T-helper 1 cell treated with Interleukin-12 subunit alpha and Interleukin-12 subunit beta and Interleukin-4 antibody, amounts not matched to agents 30 μg/mL and 1 μg/mL, for 36 hours (primary cell): ENCODE results near the gene FAM219A.
A peak's percentile ranks its signal among the peaks of the same experiment; 100 is the strongest.
"Not testable (repeated sequence)": the region's sequence is repeated elsewhere in the genome, so short reads cannot be mapped to it uniquely, and the experiment has no call there.

ENCODE experiments used
- H3K27ac Mint-ChIP-seq: one replicate; pipeline ENCODE4 v1.8.0; 2021; ENCODE audit warnings: mild to moderate bottlenecking, mixed read lengths
- H3K27me3 Mint-ChIP-seq: one replicate; pipeline ENCODE4 v1.8.0; 2021; ENCODE audit warnings: low read depth, mixed read lengths
- H3K36me3 Mint-ChIP-seq: one replicate; pipeline ENCODE4 v1.8.0; 2021; ENCODE audit warnings: low read depth, mixed read lengths
- H3K4me1 Mint-ChIP-seq: one replicate; pipeline ENCODE4 v1.8.0; 2021; ENCODE audit warnings: low read depth, mixed read lengths
- H3K4me3 Mint-ChIP-seq: one replicate; pipeline ENCODE4 v1.8.0; 2021; ENCODE audit warnings: mild to moderate bottlenecking, moderate library complexity, mixed read lengths
- H3K9me3 Mint-ChIP-seq: one replicate; pipeline ENCODE4 v1.8.0; 2021; ENCODE audit warnings: mixed read lengths

The FAM219A gene

GRCh38 chr9:34375901-34376595 is 82.3 kb downstream of the FAM219A start:
- Mint-ChIP-seq H3K27ac (peak overlapping the region; percentile 68), H3K4me3 (peak overlapping the region; percentile 88), H3K4me1 (peaks cover 26% of the 10 kb centered on the region), H3K36me3 (peaks cover 2% of the 10 kb centered on the region), H3K9me3 (no peaks in the 10 kb centered on the region), H3K27me3 (peaks cover 2% of the 10 kb centered on the region)

GRCh38 chr9:34374905-34375552 is 83.3 kb downstream of the FAM219A start:
- H3K36me3 Mint-ChIP-seq: peaks cover 2% of the 10 kb centered on the region
- H3K9me3 Mint-ChIP-seq: no peaks in the 10 kb centered on the region
- H3K4me1 Mint-ChIP-seq: peaks cover 21% of the 10 kb centered on the region
- no peak overlapping the region for H3K27ac Mint-ChIP-seq
- H3K4me3 Mint-ChIP-seq: peak overlapping the region; percentile 12
- H3K27me3 Mint-ChIP-seq: no peaks in the 10 kb centered on the region

GRCh38 chr9:34374339-34374738 is 84.0 kb downstream of the FAM219A start:
- no peaks in the 10 kb centered on the region for H3K27me3 Mint-ChIP-seq
- no peaks in the 10 kb centered on the region for H3K9me3 Mint-ChIP-seq
- H3K27ac Mint-ChIP-seq: no peak overlapping the region
- H3K4me3 Mint-ChIP-seq: no peak overlapping the region
- peaks cover 15% of the 10 kb centered on the region for H3K4me1 Mint-ChIP-seq
- peaks cover 4% of the 10 kb centered on the region for H3K36me3 Mint-ChIP-seq

- peaks cover 12% of the 10 kb centered on the region for H3K4me1 Mint-ChIP-seq
- no peak overlapping the region for H3K27ac Mint-ChIP-seq
- no peaks in the 10 kb centered on the region for H3K27me3 Mint-ChIP-seq
- H3K4me3 Mint-ChIP-seq: no peak overlapping the region
- peaks cover 4% of the 10 kb centered on the region for H3K36me3 Mint-ChIP-seq
- no peaks in the 10 kb centered on the region for H3K9me3 Mint-ChIP-seq
Observed at GRCh38 chr9:34373749-34374148, 84.6 kb downstream of the FAM219A start.

- Mint-ChIP-seq H3K36me3 (peaks cover 9% of the 10 kb centered on the region), H3K9me3 (no peaks in the 10 kb centered on the region), H3K4me1 (peaks cover 12% of the 10 kb centered on the region), H3K4me3 (no peak overlapping the region), H3K27ac (no peak overlapping the region), H3K27me3 (no peaks in the 10 kb centered on the region)
Observed at GRCh38 chr9:34372467-34373011, 85.8 kb downstream of the FAM219A start.

GRCh38 chr9:34371886-34372466 is 86.4 kb downstream of the FAM219A start:
- no peak overlapping the region for H3K27ac Mint-ChIP-seq
- H3K9me3 Mint-ChIP-seq: no peaks in the 10 kb centered on the region
- peaks cover 9% of the 10 kb centered on the region for H3K4me1 Mint-ChIP-seq
- H3K36me3 Mint-ChIP-seq: peaks cover 9% of the 10 kb centered on the region
- H3K4me3 Mint-ChIP-seq: no peak overlapping the region
- H3K27me3 Mint-ChIP-seq: no peaks in the 10 kb centered on the region

- Mint-ChIP-seq H3K36me3 (peaks cover 9% of the 10 kb centered on the region), H3K27me3 (no peaks in the 10 kb centered on the region), H3K9me3 (no peaks in the 10 kb centered on the region), H3K4me3 (no peak overlapping the region), H3K4me1 (peaks cover 9% of the 10 kb centered on the region), H3K27ac (no peak overlapping the region)
Observed at GRCh38 chr9:34370970-34371880, 87.1 kb downstream of the FAM219A start.

GRCh38 chr9:34370335-34370969 is 87.9 kb downstream of the FAM219A start:
- Mint-ChIP-seq H3K4me3 (no peak overlapping the region), H3K36me3 (peaks cover 9% of the 10 kb centered on the region), H3K9me3 (no peaks in the 10 kb centered on the region), H3K27me3 (no peaks in the 10 kb centered on the region), H3K4me1 (peaks cover 2% of the 10 kb centered on the region), H3K27ac (no peak overlapping the region)

GRCh38 chr9:34369636-34370035 is 88.7 kb downstream of the FAM219A start:
- Mint-ChIP-seq H3K36me3 (peaks cover 9% of the 10 kb centered on the region), H3K27me3 (no peaks in the 10 kb centered on the region), H3K9me3 (no peaks in the 10 kb centered on the region), H3K4me1 (no peaks in the 10 kb centered on the region), H3K4me3 (no peak overlapping the region), H3K27ac (no peak overlapping the region)

- H3K4me1 Mint-ChIP-seq, H3K27me3 Mint-ChIP-seq, H3K27ac Mint-ChIP-seq, H3K9me3 Mint-ChIP-seq, H3K36me3 Mint-ChIP-seq, H3K4me3 Mint-ChIP-seq: not testable (repeated sequence)
Observed at GRCh38 chr9:34368796-34369195, 89.6 kb downstream of the FAM219A start.

GRCh38 chr9:34367751-34368410 is 90.5 kb downstream of the FAM219A start:
- H3K27me3 Mint-ChIP-seq, H3K4me1 Mint-ChIP-seq, H3K4me3 Mint-ChIP-seq, H3K27ac Mint-ChIP-seq, H3K9me3 Mint-ChIP-seq, H3K36me3 Mint-ChIP-seq: not testable (repeated sequence)

- Mint-ChIP-seq H3K4me1 (peaks cover 10% of the 10 kb centered on the region), H3K9me3 (no peaks in the 10 kb centered on the region), H3K27me3 (no peaks in the 10 kb centered on the region)
Observed at GRCh38 chr9:34366365-34366764, 92.0 kb downstream of the FAM219A start.

GRCh38 chr9:34365282-34365681 is 93.1 kb downstream of the FAM219A start:
- H3K36me3 Mint-ChIP-seq: peaks cover 9% of the 10 kb centered on the region
- H3K27me3 Mint-ChIP-seq: no peaks in the 10 kb centered on the region
- H3K27ac Mint-ChIP-seq: no peak overlapping the region
- no peak overlapping the region for H3K4me3 Mint-ChIP-seq
- peaks cover 10% of the 10 kb centered on the region for H3K4me1 Mint-ChIP-seq
- no peaks in the 10 kb centered on the region for H3K9me3 Mint-ChIP-seq

More at GRCh38 chr9:34366365-34366764, 92.0 kb downstream of the FAM219A start:
- no peak overlapping the region for H3K4me3 Mint-ChIP-seq
- no peak overlapping the region for H3K27ac Mint-ChIP-seq
- peaks cover 9% of the 10 kb centered on the region for H3K36me3 Mint-ChIP-seq
